ENCODE measurements around the gene CDC42BPB.
"Not testable (repeated sequence)": the region's sequence is repeated elsewhere in the genome, so short reads cannot be mapped to it uniquely, and the experiment has no call there.

The CDC42BPB gene

DNA sequence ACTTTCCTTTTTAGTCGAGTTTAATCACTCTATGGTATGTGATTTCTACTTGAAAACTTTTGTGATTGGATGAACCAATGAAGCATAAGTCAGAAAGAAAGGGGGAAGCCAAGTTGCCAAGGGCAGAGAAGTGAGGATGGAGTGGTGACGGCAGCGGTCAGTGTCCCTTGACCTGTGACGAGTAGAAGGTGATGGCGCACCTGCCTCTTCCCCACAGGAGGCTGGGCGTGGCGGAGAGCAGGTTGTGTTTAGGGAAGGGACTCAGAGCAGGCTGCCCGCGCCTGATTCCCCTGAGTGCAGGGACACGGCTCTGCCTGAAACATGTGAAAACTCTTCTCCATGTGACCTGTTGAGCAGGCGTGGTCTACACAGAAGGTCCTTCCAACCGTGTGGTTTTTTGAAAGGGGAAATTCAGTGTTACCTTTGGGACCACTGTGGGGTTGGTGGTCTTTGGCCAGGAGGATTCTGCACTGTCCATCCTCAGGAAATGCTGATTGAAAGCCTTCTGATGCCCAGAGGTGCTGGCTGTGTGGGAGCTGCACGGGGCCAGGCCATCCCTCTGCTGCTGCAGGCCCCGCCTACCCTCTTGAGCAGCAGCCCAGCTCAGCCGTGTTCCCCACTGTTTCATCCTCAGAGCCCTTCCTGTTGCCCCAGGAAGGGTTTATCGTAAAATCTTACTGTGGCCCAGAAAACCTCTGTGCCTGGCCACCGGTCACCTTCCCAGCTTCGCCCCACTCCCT, 158.4 kb downstream of the CDC42BPB start:
- no peak for DNase-seq (ENCODE audit: low spot score)

DNA sequence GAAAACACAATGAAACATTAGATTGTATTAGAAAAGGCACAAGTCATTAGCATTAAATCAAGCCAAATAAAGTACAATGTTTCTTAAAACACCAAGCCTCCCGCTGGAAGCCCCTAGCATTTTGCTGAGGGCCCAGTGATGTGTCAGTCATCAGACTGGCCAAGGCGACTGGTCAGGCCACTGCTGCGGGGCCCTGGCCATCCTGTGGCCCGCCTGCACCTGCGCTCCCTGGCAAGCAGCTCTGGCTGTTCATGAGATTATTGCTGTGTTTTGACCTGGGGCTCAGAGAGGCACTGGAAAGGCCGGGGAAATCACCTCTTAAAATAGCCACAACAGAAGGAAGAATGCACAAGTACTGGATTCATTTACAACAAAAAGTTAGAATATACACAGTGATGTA, 159.1 kb downstream of the CDC42BPB start:
- no peak for DNase-seq (ENCODE audit: low spot score)

DNA sequence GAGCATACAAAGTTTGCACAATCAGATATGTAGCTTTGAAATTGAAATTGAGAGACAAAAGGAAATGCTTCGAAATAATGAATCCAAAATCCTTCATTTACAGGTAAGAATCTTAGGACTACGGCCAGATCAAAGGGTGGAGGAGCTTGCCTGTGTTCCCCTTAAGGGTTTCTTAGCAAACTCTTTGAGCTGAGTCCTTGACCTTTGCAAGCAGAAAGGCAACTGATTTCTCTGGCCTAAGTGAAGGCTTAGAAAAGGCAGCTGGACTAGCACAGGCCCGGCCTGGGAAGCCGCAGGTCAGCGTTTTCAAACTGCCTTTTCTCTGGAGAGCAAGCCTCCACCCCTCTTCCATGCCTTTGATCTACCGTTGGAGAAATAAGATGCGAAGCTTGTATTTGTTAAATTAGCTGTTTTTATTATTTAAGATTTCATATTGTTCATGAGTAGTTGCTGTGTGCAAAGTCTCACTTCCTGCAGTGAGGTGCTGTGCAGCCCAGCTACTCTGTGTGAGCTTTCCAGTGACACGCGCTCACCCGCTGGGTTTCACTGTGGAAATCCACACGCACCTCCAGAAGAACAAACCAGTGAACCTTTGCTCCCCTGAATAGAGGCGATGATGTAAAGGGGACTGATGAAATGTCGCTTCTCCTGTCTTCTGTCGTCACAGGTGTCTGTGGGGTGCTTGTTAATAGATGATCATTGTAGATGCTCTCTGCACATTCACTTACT, 159.9 kb downstream of the CDC42BPB start:
- DNase-seq (ENCODE audit: low spot score): no peak

DNA sequence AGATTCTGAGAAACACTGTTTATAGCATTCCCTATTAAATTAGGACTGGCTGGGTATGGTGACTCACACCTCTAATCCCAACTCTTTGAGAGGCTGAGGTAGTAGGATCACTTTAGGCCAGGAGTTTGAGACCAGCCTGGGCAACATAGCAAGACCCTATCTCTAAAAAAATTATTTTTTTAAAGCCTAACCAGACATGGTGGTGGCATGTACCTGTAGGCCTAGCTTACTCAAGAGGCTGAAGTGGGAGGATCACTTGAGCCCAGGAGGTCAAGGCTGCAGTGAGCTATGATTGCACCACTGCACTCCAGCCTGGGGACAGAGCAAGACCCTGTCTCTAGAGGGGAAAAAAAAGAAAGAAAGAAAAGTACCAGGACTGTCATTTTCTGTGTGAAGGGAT, 160.6 kb downstream of the CDC42BPB start:
- not testable (repeated sequence) for DNase-seq (ENCODE audit: low spot score)

DNA sequence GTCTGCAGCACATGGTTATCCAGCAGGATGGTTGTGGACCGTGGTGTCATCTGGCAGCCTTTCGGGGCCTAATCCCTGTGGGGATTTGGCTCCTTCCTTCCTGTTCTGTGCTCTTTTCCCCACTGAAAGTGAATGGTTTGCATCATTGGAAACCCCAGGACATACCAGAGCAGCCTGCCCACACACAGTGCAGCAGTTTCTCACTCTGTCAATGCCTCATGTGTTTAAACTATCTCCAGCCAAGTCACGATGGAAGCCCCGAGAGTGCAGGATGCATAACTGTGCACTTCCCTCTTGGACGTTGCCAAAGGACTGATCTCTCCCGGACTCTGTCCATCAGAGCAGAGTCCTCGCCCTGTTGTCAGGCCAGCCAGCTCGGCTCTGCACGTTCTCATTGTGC, 163.9 kb downstream of the CDC42BPB start:
- DNase-seq (ENCODE audit: low spot score): no peak

DNA sequence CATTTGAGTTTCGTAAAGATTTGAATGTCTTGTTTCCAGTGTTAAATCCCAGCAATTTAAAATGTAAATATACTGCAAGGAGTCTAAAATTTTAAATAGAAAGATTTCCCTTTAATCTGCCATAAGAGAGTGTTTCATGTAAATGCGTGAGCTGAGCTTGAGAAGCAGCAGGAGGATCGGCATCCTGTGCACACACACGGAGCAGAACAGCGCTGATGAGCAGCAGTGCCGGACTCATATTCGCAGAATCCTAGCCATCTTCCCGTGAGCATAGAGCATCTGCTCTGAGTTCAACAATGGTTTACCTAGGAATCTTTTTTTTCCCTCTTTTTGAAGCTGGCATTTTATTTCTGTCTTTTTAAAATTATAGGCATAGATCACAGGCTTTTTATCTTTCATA, 164.7 kb downstream of the CDC42BPB start:
- no peak for DNase-seq (ENCODE audit: low spot score)

DNA sequence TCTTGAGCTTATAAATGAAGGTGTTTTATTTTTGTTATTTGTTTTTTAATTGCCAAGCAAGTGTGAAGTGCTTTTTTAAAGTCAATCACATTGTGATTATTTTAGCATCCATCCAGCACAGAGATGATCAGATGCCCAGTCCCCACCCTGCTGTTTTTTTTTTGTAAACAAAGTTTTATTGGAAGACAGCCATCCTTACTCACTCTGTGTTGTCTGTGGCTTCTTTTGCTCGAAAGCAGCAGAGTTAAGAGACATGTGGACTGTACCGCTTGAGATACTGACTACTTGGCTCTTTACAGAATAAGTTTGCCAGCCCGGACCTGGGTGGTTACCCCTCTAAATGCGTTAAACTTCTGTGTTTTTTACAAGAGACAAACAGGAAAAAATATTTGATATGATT, 165.8 kb downstream of the CDC42BPB start:
- no peak for DNase-seq (ENCODE audit: low spot score)

DNA sequence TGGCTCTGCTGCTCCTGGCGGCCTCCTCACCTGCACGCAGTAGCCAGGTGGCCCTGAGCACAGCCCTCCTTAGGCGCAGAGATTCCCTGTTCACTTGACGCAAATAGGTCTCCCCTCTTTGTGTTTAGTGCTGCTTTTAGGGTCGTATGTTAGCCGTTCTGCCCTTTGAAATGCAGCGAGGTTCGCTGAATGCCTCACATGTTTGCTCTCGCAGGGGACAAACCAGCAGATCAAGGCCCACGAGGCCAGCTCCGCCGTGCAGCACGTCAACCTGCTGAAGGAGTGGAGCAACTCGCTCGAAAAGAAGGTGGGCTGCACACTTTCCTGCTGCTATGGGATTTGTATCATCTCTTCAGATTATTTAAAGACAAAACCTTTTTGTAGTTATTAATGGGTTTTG, 166.2 kb downstream of the CDC42BPB start:
- DNase-seq (ENCODE audit: low spot score): no peak

DNA sequence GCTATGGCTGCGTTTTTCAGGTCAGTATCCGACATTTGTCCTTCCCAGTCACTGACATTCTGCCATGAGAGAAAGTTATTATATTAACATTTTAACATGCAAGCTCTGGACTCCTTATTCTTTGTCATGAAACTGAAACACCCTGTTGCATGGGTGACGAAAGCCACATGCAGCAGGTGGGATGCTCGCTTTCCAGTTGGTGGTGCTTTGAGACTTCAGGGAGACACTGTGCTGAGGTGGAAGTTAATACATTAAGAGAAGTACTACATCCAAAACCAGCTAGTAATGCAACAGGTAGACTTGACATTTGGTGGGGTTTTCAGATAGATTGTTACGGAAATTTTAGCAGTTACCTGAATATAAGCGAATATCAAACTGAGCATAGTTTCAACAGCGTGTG, 167.7 kb downstream of the CDC42BPB start:
- no peak for DNase-seq (ENCODE audit: low spot score)

DNA sequence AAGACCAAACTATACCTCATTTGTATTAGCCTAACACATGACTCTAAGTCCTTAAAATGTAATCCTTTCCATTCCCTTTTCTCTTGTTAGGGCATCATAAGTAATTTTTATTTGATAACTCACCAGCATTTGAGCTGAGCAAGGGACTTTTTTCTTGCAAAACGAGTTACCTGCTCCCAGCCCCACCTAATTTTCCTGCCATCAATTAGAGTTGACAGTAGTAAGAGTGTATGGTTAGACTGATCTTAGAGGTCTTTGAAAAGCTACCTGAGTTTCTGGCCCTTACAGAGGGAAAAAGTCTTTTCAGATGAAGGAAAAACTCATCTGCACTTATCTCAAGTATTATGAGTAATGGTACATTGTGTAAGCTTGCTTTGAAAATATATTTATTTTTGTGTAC, 168.6 kb downstream of the CDC42BPB start:
- no peak for DNase-seq (ENCODE audit: low spot score)

DNA sequence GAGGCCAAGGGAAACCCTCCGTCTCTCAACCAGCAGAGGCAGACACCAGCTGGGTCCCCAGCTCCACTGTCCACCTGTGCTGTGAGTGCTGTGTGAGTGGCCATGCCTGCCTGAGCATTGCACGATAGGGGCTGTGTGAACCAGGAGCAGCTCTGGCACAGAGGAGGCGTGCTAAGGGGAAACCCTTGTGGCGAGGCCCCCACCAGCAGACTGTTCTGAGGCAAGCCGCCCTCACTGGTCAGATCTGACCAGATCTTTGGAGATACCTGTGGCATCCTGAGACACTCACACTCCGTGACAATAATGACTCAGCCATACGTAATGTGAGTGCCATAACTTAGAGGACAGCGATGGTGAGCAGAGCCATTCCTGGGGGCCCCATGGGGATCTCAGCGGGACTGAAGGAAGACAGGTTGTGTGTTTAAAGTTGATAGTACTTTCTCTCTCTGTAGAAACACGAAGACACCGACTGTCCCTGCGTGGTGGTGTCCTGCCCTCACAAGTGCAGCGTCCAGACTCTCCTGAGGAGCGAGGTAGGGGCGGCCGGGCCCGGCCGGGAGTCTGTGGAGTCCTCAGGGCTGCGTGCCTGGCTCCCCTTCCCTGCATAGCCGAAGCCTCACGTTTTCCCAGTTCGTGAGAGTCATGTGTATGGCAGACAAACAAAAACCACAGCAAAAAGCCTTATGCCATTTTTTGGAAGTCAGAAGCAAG, 171.5 kb downstream of the CDC42BPB start:
- no peak for DNase-seq (ENCODE audit: low spot score)

DNA sequence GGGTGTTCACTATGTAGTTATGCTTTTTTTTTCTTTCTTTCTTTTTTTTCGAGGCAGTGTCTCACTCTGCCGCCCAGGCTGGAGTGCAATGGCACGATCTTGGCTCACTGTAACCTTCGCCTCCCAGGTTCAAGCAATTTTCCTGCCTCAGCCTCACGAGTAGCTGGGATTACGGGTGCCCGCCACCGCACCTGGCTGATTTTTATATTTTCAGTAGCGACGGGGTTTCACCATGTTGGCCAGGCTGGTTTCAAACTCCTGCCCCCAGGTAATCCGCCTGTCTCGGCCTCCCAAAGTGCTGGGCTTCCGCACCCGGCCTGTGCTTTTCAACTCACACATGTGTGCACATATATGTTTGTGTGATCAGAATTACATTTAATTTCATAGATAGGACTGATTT, 173.8 kb downstream of the CDC42BPB start:
- DNase-seq (ENCODE audit: low spot score): no peak

DNA sequence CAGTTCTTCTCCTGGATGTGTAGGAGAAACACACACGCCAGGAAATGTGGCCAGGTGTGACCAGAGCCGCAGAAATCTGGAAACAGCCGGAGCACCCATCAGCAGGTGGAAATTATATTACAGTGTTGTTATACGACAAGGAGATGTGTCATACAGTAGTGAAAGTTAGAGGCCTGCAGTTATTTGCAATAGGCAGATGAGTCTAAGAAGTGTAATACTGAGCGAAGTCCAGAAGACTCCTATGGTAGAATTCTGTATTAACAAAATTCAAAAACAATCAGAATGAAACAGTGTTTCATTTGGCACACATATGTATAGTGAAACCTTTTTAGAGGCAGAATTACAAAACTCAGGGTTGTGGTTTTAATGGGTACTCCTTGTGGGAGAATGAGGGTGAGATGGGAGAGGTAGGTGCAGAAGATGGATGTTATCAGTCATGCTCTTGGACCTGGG, 174.2 kb downstream of the CDC42BPB start:
- DNase-seq (ENCODE audit: low spot score): no peak

All from hematopoietic multipotent progenitor cell treated with erythropoietin and hydrocortisone succinate and interleukin-3 and kit ligand, for 15 days (in vitro differentiated cells).